Stimulated activated CD4-positive, alpha-beta T cell treated with anti-CD3 and anti-CD28 coated beads, TNF-alpha, amount 100 ng/mL, for 24 hours (primary cell): ENCODE data around the gene DNM3.

ENCODE experiments used
- DNase-seq, 3 experiments: peaks; one replicate each; pipeline ENCODE4 v3.0.0-alpha.2; 2020; ENCODE audit warnings: low read depth in 3 of 3

The DNM3 gene

GRCh38 chr1:172107316-172107975 lies 266.1 kb downstream of the DNM3 start:
- no peak for DNase-seq

GRCh38 chr1:172108161-172108893 lies 267.0 kb downstream of the DNM3 start:
- DNase-seq: no peak

- no peak for DNase-seq
Observed at GRCh38 chr1:172109359-172109758, 268.1 kb downstream of the DNM3 start.

- DNase-seq: no peak
Observed at GRCh38 chr1:172112576-172112975, 271.3 kb downstream of the DNM3 start.

- no peak for DNase-seq
Observed at GRCh38 chr1:172117800-172118199, 276.5 kb downstream of the DNM3 start.

- no peak for DNase-seq
Observed at GRCh38 chr1:172118618-172119017, 277.3 kb downstream of the DNM3 start.

- no peak for DNase-seq
Observed at GRCh38 chr1:172119184-172119583, 277.9 kb downstream of the DNM3 start.

GRCh38 chr1:172120381-172120780 lies 279.1 kb downstream of the DNM3 start:
- no peak for DNase-seq

GRCh38 chr1:172121081-172121717 lies 279.9 kb downstream of the DNM3 start:
- DNase-seq: no peak

- DNase-seq: no peak
Observed at GRCh38 chr1:172122381-172122780, 281.1 kb downstream of the DNM3 start.

GRCh38 chr1:172125250-172125649 lies 284.0 kb downstream of the DNM3 start:
- DNase-seq: no peak

GRCh38 chr1:172125812-172126430 lies 284.6 kb downstream of the DNM3 start:
- DNase-seq: no peak

- no peak for DNase-seq
Observed at GRCh38 chr1:172132836-172133235, 291.5 kb downstream of the DNM3 start.

- no peak for DNase-seq
Observed at GRCh38 chr1:172134087-172134731, 292.9 kb downstream of the DNM3 start.

GRCh38 chr1:172135076-172135672 lies 293.9 kb downstream of the DNM3 start:
- DNase-seq: no peak

- DNase-seq: no peak
Observed at GRCh38 chr1:172135978-172136610, 294.8 kb downstream of the DNM3 start.

- no peak for DNase-seq
Observed at GRCh38 chr1:172136925-172137324, 295.6 kb downstream of the DNM3 start.

GRCh38 chr1:172137703-172138454 lies 296.6 kb downstream of the DNM3 start:
- no peak for DNase-seq

- DNase-seq: no peak
Observed at GRCh38 chr1:172138634-172139033, 297.3 kb downstream of the DNM3 start.

GRCh38 chr1:172139196-172139595 lies 297.9 kb downstream of the DNM3 start:
- no peak for DNase-seq
